ENCODE measurements around the gene APOM.

DNA sequence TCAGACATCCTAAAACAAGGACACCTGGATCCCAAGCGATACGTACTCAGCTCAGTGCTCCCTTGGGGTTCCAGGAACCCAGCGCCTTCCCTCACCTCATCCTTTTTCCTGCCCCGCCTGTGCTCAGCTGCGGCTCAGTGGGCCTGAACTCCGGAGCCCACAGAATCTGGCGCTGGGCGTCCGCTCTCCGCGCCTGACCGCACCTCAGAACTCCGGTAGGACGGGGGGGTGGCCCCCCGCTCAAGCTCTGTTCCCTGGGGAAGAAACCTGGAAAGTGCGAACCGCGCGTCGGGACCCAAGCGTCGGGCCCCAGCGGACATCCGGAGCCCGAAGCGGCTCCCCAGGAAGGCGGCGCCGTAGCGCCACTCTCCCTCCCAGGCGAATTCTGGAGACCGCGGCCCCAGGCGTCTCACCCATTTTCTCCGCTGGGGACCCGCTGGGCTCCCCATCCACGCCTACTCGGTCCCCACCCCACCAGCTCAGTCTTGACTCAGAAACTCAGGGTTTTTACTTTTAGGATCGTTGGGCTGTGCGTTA, 25.5 kb downstream of the APOM start:
- TF ChIP-seq POLR2A (IDR thresholded peaks at IDR 0.05) = peak in 1 of 2 donors; percentile 20
- TF ChIP-seq CTCF (IDR thresholded peaks at IDR 0.05) = peak in 2 of 5 experiments; percentile 13 to 36
- TF ChIP-seq EP300 (IDR thresholded peaks at IDR 0.05) = no peak
